ENCODE results near the gene TLK1. TPM values are rescaled to one million over a fixed set of nuclear protein-coding genes. Genes with fewer than 3 reads are reported as not detected.
A peak's percentile ranks its signal among the peaks of the same experiment; 100 is the strongest.

TLK1 gene
- polyA plus RNA-seq, 4 donors: 50.0 to 54.0 (median 51.7) TPM

GRCh38 chr2:171013851-171014250, 146.8 kb downstream of the TLK1 start:
- no peak for DNase-seq (ENCODE audit: low read depth in 4 of 4, low spot score in 2 of 4)

- DNase-seq (ENCODE audit: low read depth in 4 of 4, low spot score in 2 of 4): no peak
Observed at GRCh38 chr2:171009386-171009785, 151.3 kb downstream of the TLK1 start.

GRCh38 chr2:171008550-171009205, 152.0 kb downstream of the TLK1 start:
- DNase-seq (ENCODE audit: low read depth in 4 of 4, low spot score in 2 of 4): no peak

- no peak for DNase-seq (ENCODE audit: low read depth in 4 of 4, low spot score in 2 of 4)
Observed at GRCh38 chr2:171004833-171005232, 155.9 kb downstream of the TLK1 start.

- DNase-seq (ENCODE audit: low read depth in 4 of 4, low spot score in 2 of 4): no peak
Observed at GRCh38 chr2:171004363-171004762, 156.3 kb downstream of the TLK1 start.

GRCh38 chr2:170999654-171000053, 161.0 kb downstream of the TLK1 start:
- no peak for DNase-seq (ENCODE audit: low read depth in 4 of 4, low spot score in 2 of 4)

- no peak for DNase-seq (ENCODE audit: low read depth in 4 of 4, low spot score in 2 of 4)
Observed at GRCh38 chr2:170997893-170998597, 162.6 kb downstream of the TLK1 start.

GRCh38 chr2:170996316-170996715, 164.4 kb downstream of the TLK1 start:
- no peak for DNase-seq (ENCODE audit: low read depth in 4 of 4, low spot score in 2 of 4)

- no peak for DNase-seq (ENCODE audit: low read depth in 4 of 4, low spot score in 2 of 4)
Observed at GRCh38 chr2:170991398-170992182, 169.1 kb downstream of the TLK1 start.

GRCh38 chr2:170986566-170987258, 174.0 kb downstream of the TLK1 start:
- DNase-seq (ENCODE audit: low read depth in 4 of 4, low spot score in 2 of 4): no peak

- DNase-seq (ENCODE audit: low read depth in 4 of 4, low spot score in 2 of 4): no peak
Observed at GRCh38 chr2:170985407-170985806, 175.3 kb downstream of the TLK1 start.

- DNase-seq (ENCODE audit: low read depth in 4 of 4, low spot score in 2 of 4): no peak
Observed at GRCh38 chr2:170984079-170984478, 176.6 kb downstream of the TLK1 start.

- DNase-seq (ENCODE audit: low read depth in 4 of 4, low spot score in 2 of 4): no peak
Observed at GRCh38 chr2:170975943-170976270, 184.8 kb downstream of the TLK1 start.

- no peak for DNase-seq (ENCODE audit: low read depth in 4 of 4, low spot score in 2 of 4)
Observed at GRCh38 chr2:170975127-170975942, 185.4 kb downstream of the TLK1 start.

- DNase-seq (ENCODE audit: low read depth in 4 of 4, low spot score in 2 of 4): no peak
Observed at GRCh38 chr2:170974304-170974993, 186.2 kb downstream of the TLK1 start.

GRCh38 chr2:170973492-170974303, 187.0 kb downstream of the TLK1 start:
- peak; percentile 60 to 79 (median 76) for DNase-seq (ENCODE audit: low read depth in 4 of 4, low spot score in 2 of 4)

GRCh38 chr2:170973225-170973491, 187.5 kb downstream of the TLK1 start:
- DNase-seq (ENCODE audit: low read depth in 4 of 4, low spot score in 2 of 4): no peak

GRCh38 chr2:170972296-170973224, 188.1 kb downstream of the TLK1 start:
- DNase-seq (ENCODE audit: low read depth in 4 of 4, low spot score in 2 of 4): no peak

All from left renal cortex interstitium (tissue), 4 donors.